PC-9 (cell line): ENCODE measurements around the gene C1orf159. TPM values are rescaled to one million over a fixed set of nuclear protein-coding genes. Genes with fewer than 3 reads are reported as not detected.

ENCODE experiments used
- BruUV-seq: library from RNA; stranded (reverse); fragments of 400-500 nt; replicated peaks from 2 replicates; lab custom pipeline; 2021; lab: Mats Ljungman, UMichigan
- CTCF ChIA-PET: fragments of 300-600 bp; sonication (Branson Sonifier 250); formaldehyde crosslinking; loops from one replicate; lab custom pipeline; 2022; ENCODE audit warnings: antibody characterized with exemption; lab: Charles Lee
- POLR2A ChIA-PET: fragments of 300-600 bp; sonication (Branson Sonifier 250); formaldehyde crosslinking; loops from one replicate; lab custom pipeline; 2022; ENCODE audit warnings: antibody characterized with exemption; ENCODE audit not compliant: unreplicated experiment; lab: Charles Lee
- DNase-seq, 2 experiments: peaks; one replicate each; pipeline versions ENCODE4 v3.0.0 to v3.0.0-alpha.2; 2015 to 2022; ENCODE audit warnings: mixed read lengths in 1 of 2
- H2AFZ ChIP-seq: fragments of 200-600 bp; sonication (generic); 2 replicates; pipeline ENCODE4 v1.8.1; 2017; ENCODE audit warnings: antibody characterized with exemption
- H3F3A ChIP-seq: fragments of 200-600 bp; sonication (generic); 2 replicates; pipeline ENCODE4 v1.8.1; 2017; ENCODE audit warnings: antibody characterized with exemption, mild to moderate bottlenecking, low read depth; ENCODE audit not compliant: insufficient read depth
- H3K27ac ChIP-seq: fragments of 200-600 bp; sonication (generic); 2 replicates; pipeline ENCODE4 v1.6.1; 2016; ENCODE audit warnings: mixed run types
- H3K27me3 ChIP-seq: fragments of 200-600 bp; sonication (generic); 2 replicates; pipeline ENCODE4 v1.6.1; 2016; ENCODE audit warnings: low read depth, mixed run types; ENCODE audit not compliant: insufficient read depth
- H3K36me3 ChIP-seq: fragments of 200-600 bp; sonication (generic); 2 replicates; pipeline ENCODE4 v1.6.1; 2016; ENCODE audit warnings: low read depth, mixed run types
- H3K4me1 ChIP-seq: fragments of 200-600 bp; sonication (generic); replicated peaks from 2 replicates; pipeline ENCODE4 v1.6.1; 2016; ENCODE audit warnings: mixed run types; ENCODE audit not compliant: insufficient read depth
- H3K4me2 ChIP-seq: fragments of 200-600 bp; sonication (generic); 2 replicates; pipeline ENCODE4 v1.6.1; 2017; ENCODE audit warnings: mixed run types
- H3K4me3 ChIP-seq: fragments of 200-600 bp; sonication (generic); 2 replicates; pipeline ENCODE4 v1.6.1; 2016; ENCODE audit warnings: mixed run types
- H3K79me2 ChIP-seq: fragments of 200-600 bp; sonication (generic); 2 replicates; pipeline ENCODE4 v1.6.1; 2017; ENCODE audit warnings: low read depth, mixed run types
- H3K9me2 ChIP-seq: fragments of 200-600 bp; sonication (generic); 2 replicates; pipeline ENCODE4 v1.8.1; 2017; ENCODE audit warnings: mild to moderate bottlenecking; ENCODE audit not compliant: insufficient read depth
- H3K9me3 ChIP-seq: fragments of 200-600 bp; sonication (generic); 2 replicates; pipeline ENCODE4 v1.8.1; 2016; ENCODE audit warnings: low read depth; ENCODE audit not compliant: insufficient read depth
- H4K20me1 ChIP-seq: fragments of 200-600 bp; sonication (generic); 2 replicates; pipeline ENCODE4 v1.8.1; 2017; ENCODE audit not compliant: insufficient read depth
- EZH2 ChIP-seq: fragments of 200-600 bp; sonication (generic); IDR thresholded peaks from 2 replicates; pipeline ENCODE4 v1.8.0; 2017; ENCODE audit warnings: antibody characterized with exemption, low read depth
- intact Hi-C: fragments of 100-400 bp; cut with micrococcal nuclease; formaldehyde crosslinking; loops from one replicate; pipeline ENCODE4 v1.10.0; 2022; ENCODE audit not compliant: unreplicated experiment
- total RNA-seq: library from RNA; stranded (reverse); gene quantifications from 2 replicates; pipeline ENCODE4 v1.2.3, GENCODE V29; 2021
- TF ChIP-seq, protein P1 (sequence below): fragments of 200-600 bp; sonication (generic); conservative IDR thresholded peaks from 2 replicates; pipeline ENCODE4 v1.6.1; 2017; ENCODE audit warnings: mixed run types, antibody characterized with exemption, mild to moderate bottlenecking, moderate library complexity

The C1orf159 gene
- total RNA-seq, 1 experiment from 2014 or later = 31.1 TPM

DNA sequence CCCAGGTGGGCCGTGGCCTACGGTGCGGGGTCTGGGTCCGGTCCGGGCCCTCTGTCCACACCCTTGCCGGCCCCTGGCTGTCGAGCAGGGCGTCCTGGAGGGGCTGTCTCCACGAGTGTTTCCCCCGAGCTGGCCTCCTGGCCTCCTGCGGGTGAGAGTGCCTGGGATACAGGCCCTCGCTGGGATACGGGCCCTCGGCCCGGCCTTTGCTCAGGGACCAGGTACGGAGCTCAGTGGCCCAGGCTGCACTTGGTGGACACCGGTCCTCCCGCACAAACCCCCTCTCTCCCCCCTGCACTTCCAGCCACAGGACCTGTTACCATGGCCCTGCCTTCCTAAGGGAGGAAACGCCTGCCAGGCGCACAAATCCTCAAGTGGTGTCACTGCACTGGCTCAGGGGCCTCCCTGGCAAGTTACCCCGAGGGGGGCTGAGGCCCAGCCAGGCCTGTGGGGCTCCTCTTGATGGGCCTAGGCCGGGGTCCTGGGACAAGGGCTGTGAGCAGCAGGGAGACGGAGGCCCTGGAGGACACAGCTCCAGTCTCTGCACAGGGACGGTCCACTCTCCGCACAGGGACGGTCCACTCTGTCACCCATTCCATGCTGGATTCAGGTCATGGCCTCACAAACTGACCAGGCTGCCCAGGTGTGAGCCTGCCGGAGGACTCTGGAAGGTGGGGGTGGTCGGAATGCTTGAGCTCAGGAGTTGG is 23.6 kb downstream of the C1orf159 start:
- DNase-seq = no peak
- H3K4me1 ChIP-seq = no peaks in the 10 kb centered on the region
- ChIA-PET POLR2A (interaction anchor here (0.7 kb wide), 1 partner anchor 23 kb away, joined by 4 read pairs; the partner anchor contains the start of gene C1orf159), CTCF (no interaction called here)
- H3K27ac ChIP-seq = no peak overlapping the region
- H3K27me3 ChIP-seq = no peaks in the 10 kb centered on the region
- H4K20me1 ChIP-seq = no peaks in the 10 kb centered on the region
- no peaks in the 10 kb centered on the region for H3K79me2 ChIP-seq
- TF ChIP-seq, protein P1, sequence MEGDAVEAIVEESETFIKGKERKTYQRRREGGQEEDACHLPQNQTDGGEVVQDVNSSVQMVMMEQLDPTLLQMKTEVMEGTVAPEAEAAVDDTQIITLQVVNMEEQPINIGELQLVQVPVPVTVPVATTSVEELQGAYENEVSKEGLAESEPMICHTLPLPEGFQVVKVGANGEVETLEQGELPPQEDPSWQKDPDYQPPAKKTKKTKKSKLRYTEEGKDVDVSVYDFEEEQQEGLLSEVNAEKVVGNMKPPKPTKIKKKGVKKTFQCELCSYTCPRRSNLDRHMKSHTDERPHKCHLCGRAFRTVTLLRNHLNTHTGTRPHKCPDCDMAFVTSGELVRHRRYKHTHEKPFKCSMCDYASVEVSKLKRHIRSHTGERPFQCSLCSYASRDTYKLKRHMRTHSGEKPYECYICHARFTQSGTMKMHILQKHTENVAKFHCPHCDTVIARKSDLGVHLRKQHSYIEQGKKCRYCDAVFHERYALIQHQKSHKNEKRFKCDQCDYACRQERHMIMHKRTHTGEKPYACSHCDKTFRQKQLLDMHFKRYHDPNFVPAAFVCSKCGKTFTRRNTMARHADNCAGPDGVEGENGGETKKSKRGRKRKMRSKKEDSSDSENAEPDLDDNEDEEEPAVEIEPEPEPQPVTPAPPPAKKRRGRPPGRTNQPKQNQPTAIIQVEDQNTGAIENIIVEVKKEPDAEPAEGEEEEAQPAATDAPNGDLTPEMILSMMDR = no peak
- TF ChIP-seq EZH2 = no peak
- no TSS peak for BruUV-seq
- no peak overlapping the region for H2AFZ ChIP-seq
- H3K9me2 ChIP-seq = no peaks in the 10 kb centered on the region
- intact Hi-C loops = no loop called here
- no peak overlapping the region for H3K4me2 ChIP-seq
- H3K9me3 ChIP-seq = no peaks in the 10 kb centered on the region
- H3K36me3 ChIP-seq = no peaks in the 10 kb centered on the region
- no peak overlapping the region for H3K4me3 ChIP-seq
- peaks cover 22% of the 10 kb centered on the region; the same call in 1 of the 2 replicates for H3F3A ChIP-seq

DNA sequence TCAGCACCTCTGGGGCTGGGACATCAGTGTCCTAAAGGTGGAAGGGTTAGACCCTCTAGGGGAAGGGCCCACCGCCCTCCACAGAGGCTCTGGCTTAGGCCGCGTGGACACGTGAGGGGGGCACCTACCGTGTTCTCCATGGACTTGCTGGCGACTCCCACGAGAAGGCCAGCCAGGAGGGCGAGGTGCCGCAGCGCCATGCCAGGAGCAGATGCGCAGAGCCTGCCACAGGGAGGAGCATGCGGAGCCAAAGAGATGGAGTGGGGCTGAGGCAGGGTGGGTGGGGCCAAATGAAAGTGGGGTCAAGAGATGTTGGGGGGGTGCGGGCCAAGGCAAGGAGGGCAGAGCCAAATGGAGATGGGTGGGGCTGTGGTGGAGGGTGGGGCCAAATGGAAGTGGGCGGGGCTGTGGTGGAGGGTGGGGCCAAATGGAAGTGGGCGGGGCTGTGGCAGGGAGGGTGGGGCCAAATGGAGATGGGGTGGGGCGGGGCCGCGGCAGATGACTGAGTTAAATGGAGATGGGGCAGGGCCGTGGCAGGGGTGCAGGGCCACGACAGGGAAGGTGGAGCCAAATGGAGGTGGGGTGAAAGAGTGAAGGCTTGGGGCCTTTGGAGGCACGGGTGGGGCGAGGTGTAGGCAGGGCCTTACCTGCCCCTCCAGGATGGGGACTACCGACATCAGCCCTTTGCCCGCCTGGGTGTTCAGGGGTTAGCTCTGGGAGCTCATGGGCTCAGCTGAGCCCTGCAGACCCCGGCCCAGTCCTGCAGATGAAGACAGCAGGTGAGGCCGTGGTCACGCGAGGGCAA is 24.3 kb downstream of the C1orf159 start:
- no peak overlapping the region for H2AFZ ChIP-seq
- intact Hi-C loops = no loop called here
- no peaks in the 10 kb centered on the region for H4K20me1 ChIP-seq
- no peaks in the 10 kb centered on the region for H3K79me2 ChIP-seq
- TF ChIP-seq, protein P1 = no peak
- no peak for TF ChIP-seq EZH2
- no peaks in the 10 kb centered on the region for H3K4me1 ChIP-seq
- H3K9me2 ChIP-seq = no peaks in the 10 kb centered on the region
- H3K4me2 ChIP-seq = no peak overlapping the region
- H3K27ac ChIP-seq = no peak overlapping the region
- no peaks in the 10 kb centered on the region for H3K27me3 ChIP-seq
- no TSS peak for BruUV-seq
- DNase-seq = no peak
- POLR2A ChIA-PET = no interaction called here
- H3F3A ChIP-seq = peaks cover 22% of the 10 kb centered on the region; the same call in 1 of the 2 replicates
- H3K36me3 ChIP-seq = no peaks in the 10 kb centered on the region
- CTCF ChIA-PET = no interaction called here
- no peaks in the 10 kb centered on the region for H3K9me3 ChIP-seq
- H3K4me3 ChIP-seq = no peak overlapping the region

DNA sequence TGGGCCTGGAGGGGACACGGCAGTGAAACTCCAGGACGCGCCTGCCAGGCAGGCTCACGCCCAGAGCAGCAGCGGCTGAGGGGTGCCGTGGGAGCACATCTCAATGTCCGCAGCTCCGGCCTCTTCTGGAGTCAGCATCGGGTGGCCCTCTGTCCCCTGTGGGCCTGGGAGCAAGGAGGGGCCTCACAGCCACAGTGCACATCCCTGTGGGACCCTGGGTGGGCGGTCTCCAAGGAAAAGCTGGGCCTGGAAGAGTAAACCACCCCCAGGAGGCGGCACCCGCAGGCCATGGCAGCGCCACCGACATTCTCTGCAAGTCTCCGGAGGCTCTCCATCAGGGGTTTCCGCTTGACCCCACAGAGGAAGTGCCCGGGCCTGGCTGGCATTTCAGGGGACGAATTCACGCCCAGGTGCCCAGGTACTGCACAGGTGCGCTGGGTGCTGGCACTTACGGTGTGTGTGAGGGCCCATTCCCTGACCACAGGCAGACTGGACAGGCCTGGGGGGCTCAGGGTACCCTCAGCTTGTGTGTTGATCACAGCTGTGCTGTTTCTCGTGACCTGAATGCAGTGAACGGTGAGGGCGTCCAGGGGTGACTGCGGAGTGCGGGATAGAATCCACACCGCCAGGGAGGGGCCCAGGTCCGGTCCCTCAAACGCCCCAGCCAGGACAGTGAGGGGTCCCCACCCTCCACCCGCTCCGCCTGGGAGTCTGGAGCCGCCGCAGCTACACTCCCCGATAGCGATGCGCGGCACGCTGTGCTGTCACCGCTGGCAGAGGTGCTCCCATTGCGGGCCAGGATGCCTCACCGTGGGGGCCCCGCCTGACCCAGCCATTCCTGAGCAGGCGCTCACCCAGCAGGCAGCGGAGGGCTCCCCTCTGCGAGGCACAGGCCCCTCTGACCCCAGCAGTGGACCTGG is 25.2 kb downstream of the C1orf159 start:
- Histone ChIP-seq H3K9me2 (no peaks in the 10 kb centered on the region), H3K4me1 (no peaks in the 10 kb centered on the region), H3K4me3 (no peak overlapping the region), H3K27ac (no peak overlapping the region), H3K9me3 (no peaks in the 10 kb centered on the region), H3K79me2 (no peaks in the 10 kb centered on the region), H2AFZ (no peak overlapping the region), H3K4me2 (no peak overlapping the region), H3K27me3 (no peaks in the 10 kb centered on the region), H3K36me3 (no peaks in the 10 kb centered on the region), H3F3A (peaks cover 16% of the 10 kb centered on the region; the same call in 1 of the 2 replicates), H4K20me1 (no peaks in the 10 kb centered on the region)
- no TSS peak for BruUV-seq
- POLR2A ChIA-PET = no interaction called here
- TF ChIP-seq, protein P1 = no peak
- no peak for TF ChIP-seq EZH2
- CTCF ChIA-PET = no interaction called here
- no peak for DNase-seq
- intact Hi-C loops = no loop called here
